Peyer's patch (tissue), 4 donors: ENCODE results near the gene ZNRF3.

Source experiments
- CTCF ChIP-seq, 6 experiments: fragments of 450-650 bp in 4 of 6; fragments of 200-600 bp in 2 of 6; sonication (generic) in 1 of 6; IDR thresholded peaks; one replicate each; pipeline ENCODE4 v1.5.1; 2017 to 2019; ENCODE audit warnings: antibody characterized with exemption in 6 of 6, mild to moderate bottlenecking in 3 of 6, moderate library complexity in 1 of 6
- POLR2A ChIP-seq, 2 donors: fragments of 450-650 bp; IDR thresholded peaks; one replicate each; pipeline ENCODE4 v1.5.1; 2017; ENCODE audit warnings: antibody characterized with exemption in 2 of 2, mild to moderate bottlenecking in 2 of 2, moderate library complexity in 2 of 2

GRCh38 chr22:29039148-29039547 lies 155.8 kb downstream of the ZNRF3 start:
- TF ChIP-seq CTCF (IDR thresholded peaks at IDR 0.05) (no peak), POLR2A (IDR thresholded peaks at IDR 0.05) (no peak)
